Activated CD4-positive, alpha-beta memory T cell treated with anti-CD3 and anti-CD28 coated beads, Interleukin-2, amount 10 ng/mL, durations not matched to agents 7 days and 5 days (primary cell): ENCODE measurements around the gene CERK. TPM values are rescaled to one million over a fixed set of nuclear protein-coding genes. Genes with fewer than 3 reads are reported as not detected.
"Not testable (repeated sequence)": the region's sequence is repeated elsewhere in the genome, so short reads cannot be mapped to it uniquely, and the experiment has no call there.

Source experiments
- CTCF ChIA-PET: fragments of 350-600 bp; sonication (Branson Sonifier 250); formaldehyde crosslinking; loops from one replicate; lab custom pipeline; 2021; ENCODE audit warnings: antibody characterized with exemption, inconsistent platforms; lab: Charles Lee
- POLR2A ChIA-PET: fragments of 350-600 bp; sonication (Branson Sonifier 250); formaldehyde crosslinking; loops from one replicate; lab custom pipeline; 2021; ENCODE audit warnings: antibody characterized with exemption; lab: Charles Lee
- DNase-seq: peaks from one replicate; pipeline ENCODE4 v3.0.0-alpha.2; 2020
- H3K27ac Mint-ChIP-seq: one replicate; pipeline ENCODE4 v1.8.0; 2021; ENCODE audit warnings: mild to moderate bottlenecking, mixed read lengths
- H3K27me3 Mint-ChIP-seq: one replicate; pipeline ENCODE4 v1.8.0; 2021; ENCODE audit warnings: mixed read lengths
- H3K36me3 Mint-ChIP-seq: one replicate; pipeline ENCODE4 v1.8.0; 2021; ENCODE audit warnings: low read depth, mixed read lengths
- H3K4me1 Mint-ChIP-seq: one replicate; pipeline ENCODE4 v1.8.0; 2021; ENCODE audit warnings: mixed read lengths
- H3K4me3 Mint-ChIP-seq: one replicate; pipeline ENCODE4 v1.8.0; 2021; ENCODE audit warnings: mild to moderate bottlenecking, mixed read lengths
- H3K9me3 Mint-ChIP-seq: one replicate; pipeline ENCODE4 v1.8.0; 2021; ENCODE audit warnings: mixed read lengths
- total RNA-seq, 2 experiments: library from RNA; stranded (reverse); gene quantifications; one replicate each; pipeline ENCODE4 v1.2.3, GENCODE V29; 2021

Gene CERK
- total RNA-seq, 2 experiments from 2014 or later = 68.7 to 73.4 TPM

- H3K9me3 Mint-ChIP-seq, DNase-seq, H3K27me3 Mint-ChIP-seq, H3K4me1 Mint-ChIP-seq, H3K27ac Mint-ChIP-seq, POLR2A ChIA-PET, H3K36me3 Mint-ChIP-seq, H3K4me3 Mint-ChIP-seq, CTCF ChIA-PET: not testable (repeated sequence)
These were observed 95.1 kb downstream of the CERK start for GRCh38 chr22:46642840-46643480.

DNA sequence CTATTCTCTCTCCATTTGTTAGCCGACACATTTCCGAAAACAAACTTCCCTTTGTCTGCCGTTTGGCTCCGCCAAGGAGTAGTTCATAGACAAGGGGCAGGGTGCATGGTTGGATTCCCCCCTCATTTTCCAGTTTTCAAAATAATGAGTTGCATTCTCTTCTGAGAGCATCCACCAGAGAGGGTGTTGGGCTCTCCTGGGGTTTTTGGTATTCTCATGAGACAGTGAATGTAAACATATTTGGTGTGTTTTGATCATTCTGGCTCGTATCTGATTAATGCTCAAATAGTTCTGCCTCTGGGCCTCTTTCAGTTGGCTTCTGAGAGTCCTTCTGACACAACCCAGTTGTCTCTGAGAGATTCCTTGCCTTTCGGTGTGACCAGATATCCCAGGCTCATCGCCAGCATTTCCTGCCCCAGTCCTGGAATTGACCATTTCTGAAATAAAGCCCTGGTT lies 96.2 kb downstream of the CERK start:
- Mint-ChIP-seq H3K9me3 (peaks cover 2% of the 10 kb centered on the region), H3K27ac (no peak overlapping the region), H3K4me3 (no peak overlapping the region), H3K4me1 (no peaks in the 10 kb centered on the region), H3K36me3 (no peaks in the 10 kb centered on the region), H3K27me3 (no peaks in the 10 kb centered on the region)
- ChIA-PET CTCF (no interaction called here), POLR2A (no interaction called here)
- no peak for DNase-seq

- POLR2A ChIA-PET = interaction anchor here (0.9 kb wide), 1 partner anchor 122 kb away, joined by 3 read pairs; the partner anchor contains the start of gene TBC1D22A
- DNase-seq = no peak
- Mint-ChIP-seq H3K27me3 (no peaks in the 10 kb centered on the region), H3K4me3 (no peak overlapping the region), H3K4me1 (no peaks in the 10 kb centered on the region), H3K27ac (no peak overlapping the region), H3K36me3 (no peaks in the 10 kb centered on the region), H3K9me3 (peaks cover 2% of the 10 kb centered on the region)
- CTCF ChIA-PET = no interaction called here
These were observed 97.6 kb downstream of the CERK start for GRCh38 chr22:46640293-46641055.

DNA sequence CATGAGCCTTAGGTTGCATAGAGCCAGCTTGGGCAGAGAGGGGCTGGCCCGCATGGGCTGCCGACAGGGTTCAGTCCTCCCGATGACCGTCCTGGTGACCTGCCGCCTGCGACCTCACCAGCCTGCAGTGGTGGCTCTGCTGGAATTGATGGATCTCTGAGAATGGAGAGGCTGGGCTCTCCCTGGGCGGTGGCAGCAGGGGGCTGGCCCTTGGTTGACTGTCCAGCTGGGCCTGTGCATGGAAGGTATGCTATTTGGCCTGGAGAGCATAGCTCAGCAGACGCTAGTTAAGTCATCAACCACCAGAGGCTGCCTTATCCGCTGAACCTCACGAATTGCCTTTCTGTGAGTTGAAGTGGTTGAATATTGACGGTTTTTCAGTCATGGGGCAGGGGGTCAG lies 98.2 kb downstream of the CERK start:
- Mint-ChIP-seq H3K9me3 (peaks cover 2% of the 10 kb centered on the region), H3K4me3 (no peak overlapping the region), H3K4me1 (no peaks in the 10 kb centered on the region), H3K27me3 (no peaks in the 10 kb centered on the region), H3K27ac (no peak overlapping the region), H3K36me3 (no peaks in the 10 kb centered on the region)
- DNase-seq = no peak
- ChIA-PET CTCF (no interaction called here), POLR2A (interaction anchor here (0.9 kb wide), 1 partner anchor 123 kb away, joined by 3 read pairs; the partner anchor contains the start of gene TBC1D22A)

- Mint-ChIP-seq H3K27me3 (no peaks in the 10 kb centered on the region), H3K4me3 (no peak overlapping the region), H3K27ac (no peak overlapping the region), H3K36me3 (no peaks in the 10 kb centered on the region), H3K9me3 (peaks cover 2% of the 10 kb centered on the region), H3K4me1 (no peaks in the 10 kb centered on the region)
- ChIA-PET CTCF (no interaction called here), POLR2A (no interaction called here)
- no peak for DNase-seq
These were observed 99.2 kb downstream of the CERK start for GRCh38 chr22:46638601-46639431.

- no peak overlapping the region for H3K4me3 Mint-ChIP-seq
- no peaks in the 10 kb centered on the region for H3K36me3 Mint-ChIP-seq
- H3K9me3 Mint-ChIP-seq = no peaks in the 10 kb centered on the region
- H3K27me3 Mint-ChIP-seq = no peaks in the 10 kb centered on the region
- ChIA-PET CTCF (no interaction called here), POLR2A (interaction anchor here (0.6 kb wide), 1 partner anchor 72 kb away, joined by 3 read pairs; no protein-coding TSS in a partner anchor)
- no peaks in the 10 kb centered on the region for H3K4me1 Mint-ChIP-seq
- H3K27ac Mint-ChIP-seq = no peak overlapping the region
- DNase-seq = no peak
These were observed 100.1 kb downstream of the CERK start for GRCh38 chr22:46637711-46638600.

DNA sequence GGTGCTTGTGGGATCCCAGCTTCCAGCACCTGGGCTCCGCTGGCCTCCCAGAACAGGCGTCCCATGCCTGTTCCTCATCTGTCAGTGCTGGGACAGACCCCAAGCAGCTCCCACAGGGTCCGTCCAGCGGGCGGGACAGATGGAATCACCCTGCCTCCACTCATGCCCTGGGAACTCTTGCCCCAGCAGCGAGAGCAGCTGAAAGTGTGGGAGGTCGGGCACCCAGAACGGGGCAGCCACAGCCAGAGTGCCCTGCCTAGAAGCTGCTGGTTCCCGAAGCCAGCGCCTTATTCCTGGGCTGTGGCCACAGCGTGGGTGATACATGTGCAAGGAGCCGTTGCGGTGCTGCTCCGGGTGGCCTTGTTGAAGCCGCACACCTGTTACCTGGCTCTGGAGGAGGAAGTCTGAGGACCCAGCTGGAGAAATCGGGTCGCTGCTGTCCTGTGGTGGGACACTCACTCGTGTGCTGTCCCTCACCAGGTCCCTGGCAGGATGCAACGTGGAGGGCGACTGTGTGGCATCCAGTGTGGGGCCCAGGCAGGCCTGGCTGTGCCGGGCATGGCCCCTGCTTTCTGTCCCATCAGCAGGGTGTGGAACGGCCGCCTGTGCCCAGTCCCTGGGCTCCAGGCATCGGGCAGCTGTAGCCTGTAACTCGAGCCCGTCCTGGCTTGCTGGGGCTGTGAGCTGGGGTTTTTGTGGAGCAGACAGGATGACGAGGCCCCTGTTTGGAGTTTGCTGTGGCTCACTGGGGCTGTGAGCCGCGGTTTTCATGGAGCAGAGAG lies 101.6 kb downstream of the CERK start:
- CTCF ChIA-PET = interaction anchor here (1.7 kb wide), 1 partner anchor 73 kb away, joined by 4 read pairs; no protein-coding TSS in a partner anchor
- Mint-ChIP-seq H3K4me1 (no peaks in the 10 kb centered on the region), H3K36me3 (no peaks in the 10 kb centered on the region), H3K9me3 (no peaks in the 10 kb centered on the region), H3K27me3 (no peaks in the 10 kb centered on the region), H3K4me3 (no peak overlapping the region), H3K27ac (no peak overlapping the region)
- POLR2A ChIA-PET = no interaction called here
- DNase-seq = no peak

GRCh38 chr22:46635756-46636155 lies 102.3 kb downstream of the CERK start:
- Mint-ChIP-seq H3K4me3 (no peak overlapping the region), H3K36me3 (no peaks in the 10 kb centered on the region), H3K4me1 (no peaks in the 10 kb centered on the region), H3K27ac (no peak overlapping the region), H3K9me3 (no peaks in the 10 kb centered on the region), H3K27me3 (no peaks in the 10 kb centered on the region)
- ChIA-PET CTCF (interaction anchor here (1.7 kb wide), 1 partner anchor 73 kb away, joined by 4 read pairs; no protein-coding TSS in a partner anchor), POLR2A (no interaction called here)
- no peak for DNase-seq

- CTCF ChIA-PET, H3K9me3 Mint-ChIP-seq, H3K27ac Mint-ChIP-seq, POLR2A ChIA-PET, DNase-seq, H3K4me3 Mint-ChIP-seq, H3K4me1 Mint-ChIP-seq, H3K27me3 Mint-ChIP-seq, H3K36me3 Mint-ChIP-seq: not testable (repeated sequence)
These were observed 102.9 kb downstream of the CERK start for GRCh38 chr22:46634973-46635685.
